Measurements from ENCODE around the gene PITPNM3. TPM values are rescaled to one million over a fixed set of nuclear protein-coding genes. Genes with fewer than 3 reads are reported as not detected.

The PITPNM3 gene
- total RNA-seq, 5 donors from 2014 or later (not counting 1 experiment from before 2014, with no cell fraction given), result 0.20 to 0.98 (median 0.61) TPM

DNA sequence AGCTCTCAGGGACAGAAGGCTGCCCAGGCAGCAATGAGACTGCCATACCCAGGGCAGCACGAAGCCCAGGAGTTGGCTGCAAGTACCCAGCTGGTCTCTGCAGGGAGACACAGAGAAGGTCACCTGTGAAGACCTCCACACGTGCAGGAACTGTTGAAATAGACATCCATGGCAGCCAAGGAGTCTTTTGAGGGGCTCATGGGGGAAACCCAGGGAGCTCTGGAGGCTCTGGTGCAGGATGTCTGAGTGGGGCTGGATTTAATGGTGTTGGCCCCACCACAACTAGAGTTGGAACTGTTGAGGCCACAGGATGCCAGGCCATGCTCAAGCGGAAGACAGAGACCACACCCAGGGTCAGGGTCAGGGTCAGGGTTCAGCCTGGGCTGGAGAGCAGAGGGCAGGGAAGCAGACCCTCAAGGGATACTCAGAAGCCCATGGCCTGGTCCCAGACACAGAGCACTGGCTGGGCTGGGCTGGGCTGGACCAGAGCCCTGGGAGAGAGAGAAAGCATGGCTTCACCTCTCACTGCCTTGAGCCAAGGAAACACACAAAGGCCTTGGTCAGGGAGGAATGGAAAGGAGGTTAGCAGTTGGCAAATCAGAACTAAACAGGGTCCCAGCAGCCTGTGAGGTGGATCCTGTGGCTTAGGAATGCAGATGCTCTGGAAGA is 21.4 kb downstream of the PITPNM3 start:
- no peaks in the 10 kb centered on the region for H3K4me1 Mint-ChIP-seq
- H3K4me3 Mint-ChIP-seq, result no peak overlapping the region
- H3K4me1 ChIP-seq (ENCODE audit: control insufficient read depth in 1 of 2, extremely low read depth in 1 of 2, insufficient read depth in 2 of 2, low read length in 2 of 2), result no peaks in the 10 kb centered on the region
- H3K27me3 ChIP-seq (replicated peaks in 1 of 2; ENCODE audit: control insufficient read depth in 2 of 2, extremely low read depth in 1 of 2, insufficient read depth in 2 of 2, low read length in 1 of 2), result peaks cover 0 to 27% of the 10 kb centered on the region in 2 experiments
- H3K36me3 Mint-ChIP-seq, result peaks cover 4% of the 10 kb centered on the region
- H3K36me3 ChIP-seq (ENCODE audit: control insufficient read depth in 2 of 2, extremely low read depth in 1 of 2, insufficient read depth in 1 of 2, low read length in 1 of 2), result no peaks in the 10 kb centered on the region
- ChIA-PET POLR2A (no interaction called here), CTCF (no interaction called here)
- ATAC-seq (replicated peaks in 1 of 4) (no peak), DNase-seq (peak in 1 of 35 experiments; percentile 7)
- H3K27ac ChIP-seq (ENCODE audit: low read length), result no peak overlapping the region
- peaks cover 7 to 20% of the 10 kb centered on the region in 2 donors for H3K27me3 Mint-ChIP-seq
- no peak overlapping the region for H3K27ac Mint-ChIP-seq
- H3K9me3 Mint-ChIP-seq, result peaks cover 0 to 5% (median 4%) of the 10 kb centered on the region in 3 donors
- no peak overlapping the region for H3K4me3 ChIP-seq (ENCODE audit: control insufficient read depth in 1 of 2, extremely low read depth in 1 of 2, low read length in 1 of 2)
- 56% methylated on average over 3 of the region's 3 CpGs for WGBS (ENCODE audit: insufficient coverage)
- no peaks in the 10 kb centered on the region for H3K9me3 ChIP-seq

- no peak for ATAC-seq (replicated peaks in 1 of 4)
- Mint-ChIP-seq H3K27me3 (peaks cover 4 to 9% of the 10 kb centered on the region in 2 donors), H3K9me3 (no peaks in the 10 kb centered on the region), H3K4me3 (no peak overlapping the region), H3K4me1 (no peaks in the 10 kb centered on the region), H3K36me3 (no peaks in the 10 kb centered on the region), H3K27ac (no peak overlapping the region)
- DNase-seq, result peak in 1 of 35 experiments; percentile 3
- no peaks in the 10 kb centered on the region for H3K9me3 ChIP-seq
- no CpG with 5 or more reads among the region's 5 CpGs for WGBS (ENCODE audit: insufficient coverage)
- POLR2A ChIA-PET, result no interaction called here
- CTCF ChIA-PET, result no interaction called here
- no peak overlapping the region for H3K27ac ChIP-seq (ENCODE audit: low read length)
- no peak overlapping the region for H3K4me3 ChIP-seq (ENCODE audit: control insufficient read depth in 1 of 2, extremely low read depth in 1 of 2, low read length in 1 of 2)
- no peaks in the 10 kb centered on the region for H3K4me1 ChIP-seq (ENCODE audit: control insufficient read depth in 1 of 2, extremely low read depth in 1 of 2, insufficient read depth in 2 of 2, low read length in 2 of 2)
- no peaks in the 10 kb centered on the region for H3K36me3 ChIP-seq (ENCODE audit: control insufficient read depth in 2 of 2, extremely low read depth in 1 of 2, insufficient read depth in 1 of 2, low read length in 1 of 2)
- H3K27me3 ChIP-seq (replicated peaks in 1 of 2; ENCODE audit: control insufficient read depth in 2 of 2, extremely low read depth in 1 of 2, insufficient read depth in 2 of 2, low read length in 1 of 2), result peaks cover 0 to 24% of the 10 kb centered on the region in 2 experiments
Observed at GRCh38 chr17:6532441-6532885, 23.9 kb downstream of the PITPNM3 start.

DNA sequence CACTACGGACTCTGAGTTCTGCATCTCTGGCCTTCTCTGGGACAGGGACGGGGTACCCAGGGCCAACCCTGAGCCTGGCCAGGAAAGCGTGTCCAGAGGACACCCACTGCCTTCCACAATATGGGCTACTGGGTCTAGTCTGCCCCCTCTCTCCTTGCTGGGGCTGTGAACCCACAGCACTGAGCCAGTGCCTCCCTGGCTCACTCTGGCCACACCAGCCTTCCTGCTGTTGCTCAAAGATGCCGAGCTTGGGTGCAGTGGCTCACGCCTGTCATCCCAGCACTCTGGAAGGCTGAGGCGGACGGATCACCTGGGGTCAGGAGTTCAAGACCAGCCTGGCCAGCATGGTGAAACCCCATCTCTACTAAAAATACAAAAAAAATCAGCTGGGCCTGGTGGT is 24.8 kb downstream of the PITPNM3 start:
- ChIA-PET CTCF (no interaction called here), POLR2A (no interaction called here)
- Mint-ChIP-seq H3K4me1 (no peaks in the 10 kb centered on the region), H3K36me3 (no peaks in the 10 kb centered on the region), H3K9me3 (no peaks in the 10 kb centered on the region), H3K27me3 (peaks cover 4% of the 10 kb centered on the region in 2 donors), H3K27ac (no peak overlapping the region), H3K4me3 (no peak overlapping the region)
- peaks cover 0 to 27% of the 10 kb centered on the region in 2 experiments for H3K27me3 ChIP-seq (replicated peaks in 1 of 2; ENCODE audit: control insufficient read depth in 2 of 2, extremely low read depth in 1 of 2, insufficient read depth in 2 of 2, low read length in 1 of 2)
- no peak overlapping the region for H3K4me3 ChIP-seq (ENCODE audit: control insufficient read depth in 1 of 2, extremely low read depth in 1 of 2, low read length in 1 of 2)
- H3K27ac ChIP-seq (ENCODE audit: low read length), result no peak overlapping the region
- no peaks in the 10 kb centered on the region for H3K9me3 ChIP-seq
- WGBS (ENCODE audit: insufficient coverage), result 76% methylated on average over 5 of the region's 7 CpGs
- no peaks in the 10 kb centered on the region for H3K4me1 ChIP-seq (ENCODE audit: control insufficient read depth in 1 of 2, extremely low read depth in 1 of 2, insufficient read depth in 2 of 2, low read length in 2 of 2)
- DNase-seq, result peak in 1 of 35 experiments; percentile 10
- ATAC-seq (replicated peaks in 1 of 4), result no peak
- no peaks in the 10 kb centered on the region for H3K36me3 ChIP-seq (ENCODE audit: control insufficient read depth in 2 of 2, extremely low read depth in 1 of 2, insufficient read depth in 1 of 2, low read length in 1 of 2)

GRCh38 chr17:6530324-6530920 is 25.9 kb downstream of the PITPNM3 start:
- no peak overlapping the region for H3K4me3 ChIP-seq (ENCODE audit: control insufficient read depth in 1 of 2, extremely low read depth in 1 of 2, low read length in 1 of 2)
- DNase-seq, result no peak
- no peaks in the 10 kb centered on the region for H3K9me3 ChIP-seq
- no peak overlapping the region for H3K27ac ChIP-seq (ENCODE audit: low read length)
- Mint-ChIP-seq H3K27me3 (peaks cover 4% of the 10 kb centered on the region in 2 donors), H3K4me1 (no peaks in the 10 kb centered on the region), H3K9me3 (no peaks in the 10 kb centered on the region), H3K36me3 (no peaks in the 10 kb centered on the region), H3K27ac (no peak overlapping the region), H3K4me3 (no peak overlapping the region)
- 17% methylated on average over 1 of the region's 5 CpGs for WGBS (ENCODE audit: insufficient coverage)
- H3K4me1 ChIP-seq (ENCODE audit: control insufficient read depth in 1 of 2, extremely low read depth in 1 of 2, insufficient read depth in 2 of 2, low read length in 2 of 2), result no peaks in the 10 kb centered on the region
- ChIA-PET POLR2A (no interaction called here), CTCF (no interaction called here)
- H3K36me3 ChIP-seq (ENCODE audit: control insufficient read depth in 2 of 2, extremely low read depth in 1 of 2, insufficient read depth in 1 of 2, low read length in 1 of 2), result no peaks in the 10 kb centered on the region
- peaks cover 0 to 27% of the 10 kb centered on the region in 2 experiments for H3K27me3 ChIP-seq (replicated peaks in 1 of 2; ENCODE audit: control insufficient read depth in 2 of 2, extremely low read depth in 1 of 2, insufficient read depth in 2 of 2, low read length in 1 of 2)
- no peak for ATAC-seq (replicated peaks in 1 of 4)

DNA sequence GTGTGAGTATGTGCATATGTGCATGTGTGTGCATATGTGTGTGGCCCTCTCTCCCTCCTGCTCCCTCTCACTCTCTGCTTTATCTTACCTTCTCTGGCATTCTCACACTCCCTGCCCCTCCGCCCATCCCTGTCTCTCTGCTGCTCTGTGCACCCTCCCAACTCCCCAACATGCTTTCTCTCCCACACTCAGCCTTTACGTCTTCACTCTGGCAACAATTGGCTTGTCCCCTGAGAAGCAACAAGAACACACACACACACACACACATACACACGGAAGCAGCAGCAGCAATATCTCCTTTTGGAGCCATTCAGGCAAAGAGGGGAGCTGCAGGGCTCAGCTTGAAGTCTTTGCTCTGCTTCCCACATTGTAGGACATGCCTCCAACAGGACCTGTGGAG is 27.8 kb downstream of the PITPNM3 start:
- H3K36me3 ChIP-seq (ENCODE audit: control insufficient read depth in 2 of 2, extremely low read depth in 1 of 2, insufficient read depth in 1 of 2, low read length in 1 of 2), result no peaks in the 10 kb centered on the region
- ChIA-PET POLR2A (no interaction called here), CTCF (no interaction called here)
- H3K27me3 Mint-ChIP-seq, result peaks cover 0 to 2% of the 10 kb centered on the region in 2 donors
- peaks cover 0 to 19% of the 10 kb centered on the region in 2 experiments for H3K27me3 ChIP-seq (replicated peaks in 1 of 2; ENCODE audit: control insufficient read depth in 2 of 2, extremely low read depth in 1 of 2, insufficient read depth in 2 of 2, low read length in 1 of 2)
- H3K9me3 Mint-ChIP-seq, result no peaks in the 10 kb centered on the region
- no peak overlapping the region for H3K27ac ChIP-seq (ENCODE audit: low read length)
- 92% methylated on average over 3 of the region's 3 CpGs for WGBS (ENCODE audit: insufficient coverage)
- H3K27ac Mint-ChIP-seq, result no peak overlapping the region
- no peak overlapping the region for H3K4me3 Mint-ChIP-seq
- H3K9me3 ChIP-seq, result no peaks in the 10 kb centered on the region
- ATAC-seq (replicated peaks in 1 of 4) (no peak), DNase-seq (no peak)
- no peaks in the 10 kb centered on the region for H3K4me1 Mint-ChIP-seq
- no peaks in the 10 kb centered on the region for H3K4me1 ChIP-seq (ENCODE audit: control insufficient read depth in 1 of 2, extremely low read depth in 1 of 2, insufficient read depth in 2 of 2, low read length in 2 of 2)
- no peaks in the 10 kb centered on the region for H3K36me3 Mint-ChIP-seq
- no peak overlapping the region for H3K4me3 ChIP-seq (ENCODE audit: control insufficient read depth in 1 of 2, extremely low read depth in 1 of 2, low read length in 1 of 2)

GRCh38 chr17:6526362-6527152 is 29.8 kb downstream of the PITPNM3 start:
- 100% methylated on average over 1 of the region's 6 CpGs for WGBS (ENCODE audit: insufficient coverage)
- Histone ChIP-seq H3K27me3 (replicated peaks in 1 of 2; ENCODE audit: control insufficient read depth in 2 of 2, extremely low read depth in 1 of 2, insufficient read depth in 2 of 2, low read length in 1 of 2) (peaks cover 0 to 15% of the 10 kb centered on the region in 2 experiments), H3K36me3 (ENCODE audit: control insufficient read depth in 2 of 2, extremely low read depth in 1 of 2, insufficient read depth in 1 of 2, low read length in 1 of 2) (no peaks in the 10 kb centered on the region), H3K4me1 (ENCODE audit: control insufficient read depth in 1 of 2, extremely low read depth in 1 of 2, insufficient read depth in 2 of 2, low read length in 2 of 2) (no peaks in the 10 kb centered on the region), H3K27ac (ENCODE audit: low read length) (no peak overlapping the region), H3K9me3 (no peaks in the 10 kb centered on the region), H3K4me3 (ENCODE audit: control insufficient read depth in 1 of 2, extremely low read depth in 1 of 2, low read length in 1 of 2) (no peak overlapping the region)
- POLR2A ChIA-PET, result no interaction called here
- DNase-seq (no peak), ATAC-seq (replicated peaks in 1 of 4) (no peak)
- Mint-ChIP-seq H3K27ac (no peak overlapping the region), H3K9me3 (no peaks in the 10 kb centered on the region), H3K27me3 (no peaks in the 10 kb centered on the region), H3K36me3 (no peaks in the 10 kb centered on the region), H3K4me1 (no peaks in the 10 kb centered on the region), H3K4me3 (no peak overlapping the region)
- CTCF ChIA-PET, result no interaction called here

All from T-cell (primary cell).